Kidney tubule cell (primary cell): ENCODE measurements around the gene KIAA1755.

ENCODE experiments used
- DNase-seq: peaks from one replicate; pipeline ENCODE4 v3.0.0-alpha.2; 2018; ENCODE audit warnings: low spot score

The KIAA1755 gene

GRCh38 chr20:38260378-38261053 is at the start of gene KIAA1755:
Gene KIAA1755, minus strand, starts transcription at chr20:38260735. Its CDS starts 235 bp downstream, at chr20:38260500.
- no peak for DNase-seq

- DNase-seq = no peak
Measured at GRCh38 chr20:38308447-38308846, 47.9 kb upstream of the KIAA1755 start.

DNA sequence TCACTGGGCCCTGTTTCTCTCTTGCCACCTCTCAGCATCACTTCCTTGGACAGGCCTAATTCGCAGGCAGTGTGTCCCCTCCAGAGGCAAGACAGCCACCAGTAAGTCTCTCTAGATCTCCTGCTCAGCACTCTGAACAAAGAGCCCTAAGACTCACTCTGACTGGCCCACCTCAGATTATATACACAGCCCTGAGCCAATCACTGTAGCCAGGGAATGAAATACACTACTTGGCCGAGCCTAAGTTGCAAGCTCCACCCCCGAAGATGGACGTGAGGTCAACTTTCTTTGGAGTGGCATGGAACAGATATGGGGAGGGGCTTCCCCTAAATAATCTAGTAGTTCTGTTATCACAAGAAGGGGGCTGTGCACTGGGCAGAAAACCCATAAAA is 47.5 kb upstream of the KIAA1755 start:
- DNase-seq = no peak

DNA sequence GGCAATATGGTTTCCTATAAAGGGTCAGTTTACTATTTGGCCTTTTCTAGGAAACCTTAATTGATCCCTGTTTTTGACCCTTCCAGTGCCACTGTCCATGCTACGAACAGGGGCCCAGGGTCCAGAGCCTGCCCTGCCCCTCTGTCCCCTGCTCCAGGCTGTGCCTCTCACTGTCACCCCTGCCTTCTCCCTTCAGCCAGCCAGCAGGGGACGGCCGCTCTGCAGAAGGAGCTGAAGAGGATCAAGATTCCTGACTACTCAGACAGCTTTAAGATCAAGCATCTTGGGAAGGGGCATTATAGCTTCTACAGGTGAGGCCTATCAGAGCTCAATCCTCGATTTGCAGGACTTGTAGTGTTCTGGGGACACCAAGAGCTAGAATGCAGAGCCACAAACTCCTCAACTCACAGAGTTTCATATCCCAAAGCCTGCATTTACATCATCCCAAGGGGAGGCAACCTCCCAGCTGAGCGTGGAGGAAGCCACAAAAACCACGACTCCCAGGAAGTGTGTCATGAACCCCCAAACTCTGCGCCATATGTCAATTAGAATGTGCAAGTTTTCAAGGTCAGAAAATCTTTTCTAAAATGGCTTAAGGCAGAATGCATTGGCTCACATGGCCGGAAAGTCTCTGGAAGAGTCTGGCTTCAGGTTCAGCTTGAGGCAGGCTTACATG is 47.0 kb upstream of the KIAA1755 start:
- peak; percentile 8 for DNase-seq

DNA sequence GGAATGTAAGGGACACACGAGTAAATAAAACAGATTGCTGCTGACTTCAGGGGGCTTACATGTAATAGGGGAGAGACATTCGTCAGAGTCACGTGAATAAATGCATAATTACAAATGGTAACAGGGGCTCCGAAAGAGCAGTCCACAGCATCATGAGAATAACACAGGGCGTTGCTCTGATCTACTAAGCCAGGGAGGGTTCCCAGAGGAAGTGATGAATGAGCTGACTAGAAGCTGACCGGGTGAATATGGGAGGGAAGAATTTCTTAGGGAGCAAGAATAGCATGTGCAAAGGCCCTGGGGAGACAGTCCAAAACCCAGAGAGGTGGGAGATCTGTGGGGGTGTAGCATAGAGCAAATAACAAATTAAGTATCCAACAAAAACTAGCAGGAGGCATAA is 45.8 kb upstream of the KIAA1755 start:
- no peak for DNase-seq

DNA sequence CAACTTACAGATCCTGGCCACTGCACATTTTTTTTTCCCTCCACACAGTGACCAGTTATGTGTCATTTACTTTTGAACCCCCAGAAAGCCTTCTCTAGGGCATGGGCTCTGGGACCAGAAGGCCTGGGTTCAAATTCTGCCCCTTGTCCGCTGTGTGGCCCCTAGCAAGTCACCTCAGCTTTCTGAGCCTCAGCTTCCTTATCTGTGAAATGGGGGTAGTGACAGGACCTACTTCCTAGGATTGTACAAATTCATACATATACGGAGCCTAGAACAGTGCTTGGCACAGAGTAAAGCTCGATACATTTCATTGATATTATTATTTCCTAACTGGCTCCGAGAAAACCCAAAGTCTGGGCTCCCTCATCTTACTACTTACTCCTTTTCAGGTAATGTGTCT is 45.0 kb upstream of the KIAA1755 start:
- no peak for DNase-seq

GRCh38 chr20:38304845-38305447 is 44.4 kb upstream of the KIAA1755 start:
- peak; percentile 43 for DNase-seq

- DNase-seq = no peak
Measured at GRCh38 chr20:38303908-38304379, 43.4 kb upstream of the KIAA1755 start, which contains the start of gene BPI. Gene BPI, plus strand, starts transcription at chr20:38304156. Its CDS starts 68 bp downstream, at chr20:38304224.

DNA sequence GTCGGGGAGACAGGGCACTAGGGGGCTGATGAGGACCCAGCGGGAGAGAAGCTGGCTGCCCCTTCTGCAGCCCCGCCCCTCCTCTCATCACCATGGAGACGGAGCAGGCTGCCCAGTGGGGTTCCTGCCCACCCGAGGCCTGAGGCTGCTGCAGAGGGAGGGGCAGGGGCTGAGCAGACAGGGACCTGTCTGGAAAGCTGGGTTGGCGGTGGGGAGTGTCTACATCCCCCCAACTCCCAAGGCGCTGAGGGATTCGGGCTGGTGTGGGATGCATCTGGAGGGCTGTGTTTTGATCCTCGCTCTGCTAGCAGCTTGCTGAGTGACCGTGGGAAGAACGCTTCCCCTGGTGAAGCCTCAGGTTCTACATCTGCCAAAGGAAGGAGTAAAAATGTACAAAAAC is 42.3 kb upstream of the KIAA1755 start:
- no peak for DNase-seq

DNA sequence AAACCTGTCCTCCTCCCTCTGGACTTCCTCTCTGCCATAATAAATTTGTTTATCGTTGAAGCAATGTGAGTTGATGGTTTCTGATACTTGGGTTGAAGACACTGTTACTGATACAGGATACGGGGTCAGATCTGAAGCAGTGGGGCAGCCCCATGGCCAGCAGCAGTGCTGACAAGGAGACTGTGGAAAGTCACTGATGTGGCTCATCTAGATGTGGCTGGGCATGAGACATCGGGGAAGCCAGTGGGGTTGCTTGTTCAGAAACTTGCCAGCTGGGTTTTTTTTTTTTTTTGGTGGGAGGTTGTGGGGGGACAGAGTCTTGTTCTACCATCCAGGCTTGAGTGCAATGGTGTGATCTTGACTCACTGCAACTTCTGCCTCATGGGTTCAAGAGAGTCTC is 40.8 kb upstream of the KIAA1755 start:
- DNase-seq = no peak

- DNase-seq = no peak
Measured at GRCh38 chr20:38300438-38300837, 39.9 kb upstream of the KIAA1755 start.

- peak; percentile 27 for DNase-seq
Measured at GRCh38 chr20:38299963-38300362, 39.4 kb upstream of the KIAA1755 start.

DNA sequence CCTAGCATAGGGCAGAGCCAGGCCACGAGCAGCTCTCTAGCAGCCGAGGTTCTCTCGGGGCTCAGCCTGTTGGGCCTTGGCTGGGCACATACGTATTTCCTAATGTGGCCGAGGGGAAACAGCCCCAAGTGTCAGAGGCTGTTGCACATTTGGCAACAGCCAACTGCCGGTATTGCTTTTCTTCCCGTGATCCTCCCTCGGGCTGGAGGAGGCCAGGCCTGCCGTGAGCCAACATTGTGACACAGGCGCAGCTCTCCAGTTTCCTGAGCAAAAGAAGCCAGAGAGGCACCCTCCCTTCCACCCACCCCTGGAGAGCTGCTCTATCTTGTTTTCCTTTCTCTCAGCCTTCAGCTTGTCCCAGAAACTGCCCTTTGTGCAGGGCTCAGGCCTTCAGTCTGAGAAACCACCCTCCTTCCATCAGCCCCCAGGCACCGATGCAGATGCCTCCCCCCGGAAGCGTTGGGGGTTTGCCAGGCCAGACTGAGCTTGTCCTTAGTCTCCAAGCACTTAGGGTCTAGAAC is 38.3 kb upstream of the KIAA1755 start:
- DNase-seq = no peak

DNA sequence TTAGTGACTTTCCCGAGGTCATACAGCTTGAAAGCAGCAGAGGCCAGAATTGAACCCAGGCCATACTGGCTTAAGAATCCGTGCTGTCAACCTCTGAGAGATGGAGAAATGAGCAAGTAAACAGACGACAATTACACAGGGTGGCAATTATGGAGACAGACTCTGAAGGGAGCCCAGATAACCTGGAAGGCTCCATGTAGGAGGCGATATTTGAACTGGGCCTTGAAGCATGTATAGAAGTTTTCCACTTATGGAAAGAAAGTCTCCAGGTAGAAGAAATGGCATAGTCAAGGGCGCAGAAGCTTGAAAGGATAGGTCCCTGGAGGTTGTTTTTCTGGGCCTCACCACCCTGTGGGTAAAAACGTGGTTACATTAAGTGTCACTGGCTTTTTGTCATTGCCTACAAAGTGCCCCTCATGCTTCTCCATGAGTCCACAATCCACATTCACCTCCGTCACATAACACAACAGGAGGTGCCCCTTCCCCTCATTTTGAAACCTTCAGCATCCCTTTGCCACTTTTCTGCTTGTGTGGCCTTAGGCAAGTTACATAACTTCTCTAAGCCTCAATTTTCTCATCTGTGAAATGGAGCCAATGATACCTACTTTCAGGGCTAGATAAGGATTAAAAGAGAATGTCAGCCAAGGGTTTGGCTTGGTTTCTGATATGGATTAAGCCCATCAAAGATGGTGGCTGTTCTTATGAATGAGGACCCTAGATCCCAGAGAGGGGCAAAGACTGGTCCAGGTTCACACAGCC is 37.6 kb upstream of the KIAA1755 start:
- no peak for DNase-seq

GRCh38 chr20:38296433-38296832 is 35.9 kb upstream of the KIAA1755 start:
- no peak for DNase-seq

GRCh38 chr20:38295811-38296210 is 35.3 kb upstream of the KIAA1755 start:
- no peak for DNase-seq

DNA sequence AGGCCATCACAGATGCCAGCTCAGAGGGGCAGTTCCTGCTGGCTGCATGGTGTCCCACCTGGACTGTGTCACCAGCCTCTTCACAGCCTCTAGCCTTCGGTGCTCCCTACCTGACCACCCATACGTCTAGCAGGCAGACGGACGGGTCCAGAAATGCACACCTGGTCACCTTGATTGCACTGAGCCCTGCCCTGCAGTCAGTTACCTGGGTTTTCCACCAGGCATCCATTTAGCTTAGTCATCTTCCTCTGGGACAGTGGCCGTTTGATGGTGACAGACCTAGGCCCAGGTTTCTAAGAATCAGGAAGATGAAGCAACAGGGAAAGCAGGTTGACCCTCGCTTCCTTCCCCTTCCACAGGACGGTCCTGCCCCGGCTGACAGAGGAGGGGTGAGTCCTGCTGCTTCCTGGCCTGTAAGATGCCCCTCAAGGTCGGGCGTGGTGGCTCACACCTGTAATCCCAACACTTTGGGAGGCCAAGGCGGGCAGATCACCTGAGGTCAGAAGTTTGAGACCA is 33.6 kb upstream of the KIAA1755 start:
- no peak for DNase-seq

- DNase-seq = no peak
Measured at GRCh38 chr20:38293491-38294065, 33.0 kb upstream of the KIAA1755 start.

- no peak for DNase-seq
Measured at GRCh38 chr20:38291966-38292365, 31.4 kb upstream of the KIAA1755 start.

DNA sequence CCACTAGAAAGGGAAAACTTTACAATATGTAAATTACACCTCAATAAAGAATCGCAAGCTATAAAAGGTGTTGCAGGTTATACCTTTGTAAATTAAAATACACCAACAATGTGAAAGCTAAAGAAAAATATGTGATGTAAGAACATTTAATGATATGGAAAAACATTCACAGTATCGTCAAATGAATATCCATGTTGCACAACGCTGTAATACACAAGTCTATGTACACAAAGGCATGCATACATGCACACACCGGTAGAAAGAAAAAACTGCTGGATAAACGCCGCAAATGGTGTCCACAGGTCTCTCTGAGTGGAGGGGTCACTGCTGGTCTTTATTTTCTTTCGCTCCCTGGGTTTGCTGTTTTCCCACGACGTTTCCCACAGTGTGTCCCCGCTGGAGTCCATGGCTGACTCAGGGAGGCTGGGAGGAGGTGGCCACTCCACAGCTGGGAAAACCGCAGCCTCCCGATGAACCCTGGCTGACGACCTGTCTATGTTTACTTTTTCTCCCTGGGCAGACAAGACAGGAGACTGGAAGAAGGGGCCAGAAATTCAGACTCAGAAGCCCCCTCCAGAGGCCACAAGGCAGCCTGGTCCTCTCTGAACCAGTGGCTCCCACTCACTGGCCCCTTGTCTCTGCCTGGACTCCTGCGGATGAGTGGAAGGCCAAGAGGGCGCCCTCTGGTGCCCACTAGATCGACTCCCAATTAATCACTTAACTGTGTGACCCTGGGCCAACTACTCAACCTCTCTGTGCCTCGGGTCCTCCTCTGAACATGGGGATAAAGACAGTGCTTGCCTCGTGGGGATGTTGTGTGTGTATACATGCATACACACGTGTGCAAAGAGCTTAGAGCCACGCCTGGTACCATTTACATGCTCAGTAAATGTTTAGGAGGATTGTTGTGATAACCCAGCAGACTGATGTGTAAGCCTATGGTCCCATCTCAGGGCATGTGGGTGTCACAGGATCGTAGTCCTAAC is 30.6 kb upstream of the KIAA1755 start:
- peak; percentile 63 for DNase-seq
